ENCODE results near the gene SLC7A10. TPM values are rescaled to one million over a fixed set of nuclear protein-coding genes. Genes with fewer than 3 reads are reported as not detected.
A peak's percentile ranks its signal among the peaks of the same experiment; 100 is the strongest.

Gene SLC7A10
- total RNA-seq, 2 experiments from 2014 or later, result not detected

- H3K27me3 Mint-ChIP-seq, result no peaks in the 10 kb centered on the region
- CTCF ChIA-PET, result no interaction called here
- no peak for DNase-seq
- TF ChIP-seq CTCF (IDR thresholded peaks at IDR 0.05), result no peak
- ATAC-seq, result peak; percentile 38
- POLR2A ChIA-PET, result no interaction called here
- no peaks in the 10 kb centered on the region for H3K36me3 Mint-ChIP-seq (ENCODE audit: low read depth)
- H3K4me1 Mint-ChIP-seq (ENCODE audit: low read depth), result no peaks in the 10 kb centered on the region
- intact Hi-C loops (cut with micrococcal nuclease), result no loop called here
- no peak overlapping the region for H3K4me3 Mint-ChIP-seq
- H3K27ac Mint-ChIP-seq, result no peak overlapping the region
- peaks cover 9% of the 10 kb centered on the region for H3K9me3 Mint-ChIP-seq
Measured at GRCh38 chr19:33248553-33248953, 22.9 kb upstream of the SLC7A10 start.

GRCh38 chr19:33248104-33248503 lies 22.5 kb upstream of the SLC7A10 start:
- CTCF ChIA-PET, result no interaction called here
- H3K27me3 Mint-ChIP-seq, result no peaks in the 10 kb centered on the region

GRCh38 chr19:33247441-33247819 lies 21.8 kb upstream of the SLC7A10 start:
- CTCF ChIA-PET, result no interaction called here
- POLR2A ChIA-PET, result no interaction called here
- H3K27ac Mint-ChIP-seq, result no peak overlapping the region

More at GRCh38 chr19:33248104-33248503, 22.5 kb upstream of the SLC7A10 start:
- no peaks in the 10 kb centered on the region for H3K36me3 Mint-ChIP-seq (ENCODE audit: low read depth)
- ATAC-seq (no peak), DNase-seq (no peak)
- no peak for TF ChIP-seq CTCF (IDR thresholded peaks at IDR 0.05)
- POLR2A ChIA-PET, result no interaction called here
- no peak overlapping the region for H3K27ac Mint-ChIP-seq
- H3K4me1 Mint-ChIP-seq (ENCODE audit: low read depth), result no peaks in the 10 kb centered on the region
- H3K9me3 Mint-ChIP-seq, result peaks cover 9% of the 10 kb centered on the region
- no peak overlapping the region for H3K4me3 Mint-ChIP-seq
- intact Hi-C loops (cut with micrococcal nuclease), result no loop called here

GRCh38 chr19:33246709-33247440 lies 21.2 kb upstream of the SLC7A10 start:
- ATAC-seq (no peak), DNase-seq (no peak)
- CTCF ChIA-PET, result interaction anchor here (0.7 to 1.4 kb wide), 4 partner anchors 15 to 160 kb away, joined by 3 to 7 read pairs (median 3); no protein-coding TSS in a partner anchor
- Mint-ChIP-seq H3K27ac (no peak overlapping the region), H3K4me3 (no peak overlapping the region), H3K36me3 (ENCODE audit: low read depth) (no peaks in the 10 kb centered on the region), H3K27me3 (no peaks in the 10 kb centered on the region), H3K9me3 (peaks cover 9% of the 10 kb centered on the region), H3K4me1 (ENCODE audit: low read depth) (no peaks in the 10 kb centered on the region)
- TF ChIP-seq CTCF (IDR thresholded peaks at IDR 0.05), result no peak
- intact Hi-C loops (cut with micrococcal nuclease), result no loop called here
- POLR2A ChIA-PET, result no interaction called here

More at GRCh38 chr19:33247441-33247819, 21.8 kb upstream of the SLC7A10 start:
- Mint-ChIP-seq H3K9me3 (peaks cover 9% of the 10 kb centered on the region), H3K27me3 (no peaks in the 10 kb centered on the region), H3K4me3 (no peak overlapping the region), H3K36me3 (ENCODE audit: low read depth) (no peaks in the 10 kb centered on the region), H3K4me1 (ENCODE audit: low read depth) (no peaks in the 10 kb centered on the region)
- DNase-seq (no peak), ATAC-seq (no peak)
- intact Hi-C loops (cut with micrococcal nuclease), result no loop called here
- no peak for TF ChIP-seq CTCF (IDR thresholded peaks at IDR 0.05)

GRCh38 chr19:33245948-33246708 lies 20.5 kb upstream of the SLC7A10 start:
- Mint-ChIP-seq H3K4me3 (no peak overlapping the region), H3K4me1 (ENCODE audit: low read depth) (no peaks in the 10 kb centered on the region), H3K9me3 (peaks cover 9% of the 10 kb centered on the region), H3K27me3 (no peaks in the 10 kb centered on the region), H3K36me3 (ENCODE audit: low read depth) (no peaks in the 10 kb centered on the region), H3K27ac (no peak overlapping the region)
- POLR2A ChIA-PET, result no interaction called here
- ATAC-seq (no peak), DNase-seq (peak; percentile 43)
- CTCF ChIA-PET, result interaction anchor here (0.7 to 1.4 kb wide), 6 partner anchors 14 to 161 kb away, joined by 3 to 7 read pairs (median 3); no protein-coding TSS in a partner anchor
- TF ChIP-seq CTCF (IDR thresholded peaks at IDR 0.05), result peak; percentile 73
- intact Hi-C loops (cut with micrococcal nuclease), result no loop called here

All from activated CD8-positive, alpha-beta T cell treated with anti-CD3 and anti-CD28 coated beads for 36 hours (primary cell).